Measurements from ENCODE around the gene GCNT3.

The GCNT3 gene

DNA sequence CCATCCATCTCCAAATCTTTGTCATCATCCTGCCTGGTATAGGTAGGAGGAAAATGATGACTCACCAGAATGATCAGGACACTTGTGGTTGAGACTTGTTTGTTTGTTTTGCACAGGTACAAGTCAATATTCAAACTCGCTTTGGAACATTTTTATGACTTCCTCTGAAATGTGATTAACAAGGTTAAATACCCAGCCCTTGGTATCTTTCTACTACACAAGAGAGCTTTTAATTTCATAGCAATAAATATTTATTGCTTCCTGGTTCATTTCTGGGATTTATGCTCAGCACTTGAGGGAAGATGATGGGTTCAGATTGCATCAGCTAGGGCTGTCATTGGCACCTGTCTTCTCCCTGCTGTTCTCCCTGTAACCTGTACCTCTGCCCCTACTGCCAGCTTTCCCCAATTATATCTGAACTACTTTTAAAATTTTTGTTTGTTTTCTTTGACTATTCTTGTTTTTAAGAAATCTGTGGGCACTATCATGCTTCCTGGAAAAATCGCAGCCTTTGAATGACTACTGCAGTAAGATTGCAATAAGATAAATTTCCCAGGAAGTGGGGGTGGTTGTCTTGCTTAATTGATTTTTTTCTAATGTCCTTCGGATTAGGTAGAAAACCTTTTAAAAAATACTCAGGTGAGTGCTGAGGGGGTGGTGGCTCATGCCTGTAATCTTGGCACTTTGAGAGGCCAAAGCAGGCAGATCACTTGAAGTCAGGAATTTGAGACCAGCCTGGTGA, 24.3 kb upstream of the GCNT3 start (continued):
- TF ChIP-seq, protein P1, sequence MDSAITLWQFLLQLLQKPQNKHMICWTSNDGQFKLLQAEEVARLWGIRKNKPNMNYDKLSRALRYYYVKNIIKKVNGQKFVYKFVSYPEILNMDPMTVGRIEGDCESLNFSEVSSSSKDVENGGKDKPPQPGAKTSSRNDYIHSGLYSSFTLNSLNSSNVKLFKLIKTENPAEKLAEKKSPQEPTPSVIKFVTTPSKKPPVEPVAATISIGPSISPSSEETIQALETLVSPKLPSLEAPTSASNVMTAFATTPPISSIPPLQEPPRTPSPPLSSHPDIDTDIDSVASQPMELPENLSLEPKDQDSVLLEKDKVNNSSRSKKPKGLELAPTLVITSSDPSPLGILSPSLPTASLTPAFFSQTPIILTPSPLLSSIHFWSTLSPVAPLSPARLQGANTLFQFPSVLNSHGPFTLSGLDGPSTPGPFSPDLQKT (IDR thresholded peaks at IDR 0.05; ENCODE audit: borderline replicate concordance, low read depth, low read length): no peak
- TF ChIP-seq, protein P2, sequence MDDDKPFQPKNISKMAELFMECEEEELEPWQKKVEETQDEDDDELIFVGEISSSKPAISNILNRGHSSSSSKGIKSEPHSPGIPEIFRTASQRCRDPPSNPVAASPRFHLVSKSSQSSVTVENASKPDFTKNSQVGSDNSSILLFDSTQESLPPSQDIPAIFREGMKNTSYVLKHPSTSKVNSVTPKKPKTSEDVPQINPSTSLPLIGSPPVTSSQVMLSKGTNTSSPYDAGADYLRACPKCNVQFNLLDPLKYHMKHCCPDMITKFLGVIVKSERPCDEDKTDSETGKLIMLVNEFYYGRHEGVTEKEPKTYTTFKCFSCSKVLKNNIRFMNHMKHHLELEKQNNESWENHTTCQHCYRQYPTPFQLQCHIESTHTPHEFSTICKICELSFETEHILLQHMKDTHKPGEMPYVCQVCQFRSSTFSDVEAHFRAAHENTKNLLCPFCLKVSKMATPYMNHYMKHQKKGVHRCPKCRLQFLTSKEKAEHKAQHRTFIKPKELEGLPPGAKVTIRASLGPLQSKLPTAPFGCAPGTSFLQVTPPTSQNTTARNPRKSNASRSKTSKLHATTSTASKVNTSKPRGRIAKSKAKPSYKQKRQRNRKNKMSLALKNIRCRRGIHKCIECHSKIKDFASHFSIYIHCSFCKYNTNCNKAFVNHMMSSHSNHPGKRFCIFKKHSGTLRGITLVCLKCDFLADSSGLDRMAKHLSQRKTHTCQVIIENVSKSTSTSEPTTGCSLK (tag by site-specific recombination; IDR thresholded peaks at IDR 0.05): no peak
- TF ChIP-seq FEZF1 (tag by site-specific recombination; IDR thresholded peaks at IDR 0.05) (0 out of 2 replicates have a peak, but pooled peaks have one; percentile 32), KLF16 (tag by site-specific recombination; IDR thresholded peaks at IDR 0.05) (no peak), SP7 (tag by site-specific recombination; IDR thresholded peaks at IDR 0.05) (peak; percentile 78), ZFHX2 (tag by site-specific recombination; conservative IDR thresholded peaks at IDR 0.05) (no peak), ZNF366 (tag by site-specific recombination; conservative IDR thresholded peaks at IDR 0.05) (peak; percentile 47), ZNF169 (tag by site-specific recombination; IDR thresholded peaks at IDR 0.05) (no peak), ZNF664 (tag by site-specific recombination; IDR thresholded peaks at IDR 0.05) (no peak), KLF8 (tag by site-specific recombination; IDR thresholded peaks at IDR 0.05) (0 out of 2 replicates have a peak, but pooled peaks have one; percentile 18), ZNF335 (tag by site-specific recombination; conservative IDR thresholded peaks at IDR 0.05) (peak; percentile 47), IKZF3 (tag by site-specific recombination; IDR thresholded peaks at IDR 0.05) (0 out of 2 replicates have a peak, but pooled peaks have one; percentile 20), ZFP41 (tag by site-specific recombination; IDR thresholded peaks at IDR 0.05; ENCODE audit: borderline replicate concordance) (no peak)
- TF ChIP-seq, protein P3, sequence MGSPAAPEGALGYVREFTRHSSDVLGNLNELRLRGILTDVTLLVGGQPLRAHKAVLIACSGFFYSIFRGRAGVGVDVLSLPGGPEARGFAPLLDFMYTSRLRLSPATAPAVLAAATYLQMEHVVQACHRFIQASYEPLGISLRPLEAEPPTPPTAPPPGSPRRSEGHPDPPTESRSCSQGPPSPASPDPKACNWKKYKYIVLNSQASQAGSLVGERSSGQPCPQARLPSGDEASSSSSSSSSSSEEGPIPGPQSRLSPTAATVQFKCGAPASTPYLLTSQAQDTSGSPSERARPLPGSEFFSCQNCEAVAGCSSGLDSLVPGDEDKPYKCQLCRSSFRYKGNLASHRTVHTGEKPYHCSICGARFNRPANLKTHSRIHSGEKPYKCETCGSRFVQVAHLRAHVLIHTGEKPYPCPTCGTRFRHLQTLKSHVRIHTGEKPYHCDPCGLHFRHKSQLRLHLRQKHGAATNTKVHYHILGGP (tag by site-specific recombination; IDR thresholded peaks at IDR 0.05): peak; percentile 86
- TF ChIP-seq, protein P4, sequence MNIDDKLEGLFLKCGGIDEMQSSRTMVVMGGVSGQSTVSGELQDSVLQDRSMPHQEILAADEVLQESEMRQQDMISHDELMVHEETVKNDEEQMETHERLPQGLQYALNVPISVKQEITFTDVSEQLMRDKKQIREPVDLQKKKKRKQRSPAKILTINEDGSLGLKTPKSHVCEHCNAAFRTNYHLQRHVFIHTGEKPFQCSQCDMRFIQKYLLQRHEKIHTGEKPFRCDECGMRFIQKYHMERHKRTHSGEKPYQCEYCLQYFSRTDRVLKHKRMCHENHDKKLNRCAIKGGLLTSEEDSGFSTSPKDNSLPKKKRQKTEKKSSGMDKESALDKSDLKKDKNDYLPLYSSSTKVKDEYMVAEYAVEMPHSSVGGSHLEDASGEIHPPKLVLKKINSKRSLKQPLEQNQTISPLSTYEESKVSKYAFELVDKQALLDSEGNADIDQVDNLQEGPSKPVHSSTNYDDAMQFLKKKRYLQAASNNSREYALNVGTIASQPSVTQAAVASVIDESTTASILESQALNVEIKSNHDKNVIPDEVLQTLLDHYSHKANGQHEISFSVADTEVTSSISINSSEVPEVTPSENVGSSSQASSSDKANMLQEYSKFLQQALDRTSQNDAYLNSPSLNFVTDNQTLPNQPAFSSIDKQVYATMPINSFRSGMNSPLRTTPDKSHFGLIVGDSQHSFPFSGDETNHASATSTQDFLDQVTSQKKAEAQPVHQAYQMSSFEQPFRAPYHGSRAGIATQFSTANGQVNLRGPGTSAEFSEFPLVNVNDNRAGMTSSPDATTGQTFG (tag by site-specific recombination; IDR thresholded peaks at IDR 0.05; ENCODE audit: borderline replicate concordance): peak; percentile 77

DNA sequence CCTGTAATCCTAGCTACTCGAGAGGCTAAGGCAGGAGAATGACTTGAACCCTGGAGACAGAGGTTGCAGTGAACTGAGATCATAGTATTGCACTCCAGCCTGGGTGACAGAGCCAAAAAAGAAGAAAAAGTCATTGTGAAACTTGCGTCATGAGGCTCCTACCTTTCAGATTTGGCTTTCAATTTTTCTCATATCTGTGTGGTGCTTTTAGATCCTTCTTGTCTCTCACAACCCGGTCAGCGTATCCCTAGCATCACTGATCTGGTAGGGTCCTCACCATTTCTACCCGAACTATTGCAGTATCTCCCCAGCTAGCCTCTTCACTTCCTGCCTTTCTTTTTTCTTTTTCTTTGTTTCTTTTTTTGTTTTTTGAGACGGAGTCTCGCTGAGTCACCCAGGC, 21.6 kb upstream of the GCNT3 start:
- no peaks in the 10 kb centered on the region for H3K36me3 ChIP-seq (ENCODE audit: control insufficient read depth in 2 of 2, insufficient read depth in 1 of 2, low read length in 2 of 2)
- peaks cover 6% of the 10 kb centered on the region for H3K4me1 ChIP-seq (ENCODE audit: control insufficient read depth, insufficient read depth, low read length)
- CTCF ChIA-PET: no interaction called here
- POLR2A ChIA-PET: no interaction called here
- H3K9me3 ChIP-seq (ENCODE audit: control insufficient read depth, insufficient read depth, low read depth, low read length): no peaks in the 10 kb centered on the region
- H3K27ac ChIP-seq (ENCODE audit: extremely low read depth, low read depth, low read length): no peak overlapping the region
- H3K4me3 ChIP-seq (ENCODE audit: low read depth, low read length): no peak overlapping the region
- no peak for TF ChIP-seq ZNF549 (tag by site-specific recombination; IDR thresholded peaks at IDR 0.05)
- no peak for TF ChIP-seq PRDM1 (tag by site-specific recombination; IDR thresholded peaks at IDR 0.05)
- TF ChIP-seq IKZF3 (tag by site-specific recombination; IDR thresholded peaks at IDR 0.05): no peak
- TF ChIP-seq, protein P3 (tag by site-specific recombination; IDR thresholded peaks at IDR 0.05): no peak
- TF ChIP-seq, protein P5, sequence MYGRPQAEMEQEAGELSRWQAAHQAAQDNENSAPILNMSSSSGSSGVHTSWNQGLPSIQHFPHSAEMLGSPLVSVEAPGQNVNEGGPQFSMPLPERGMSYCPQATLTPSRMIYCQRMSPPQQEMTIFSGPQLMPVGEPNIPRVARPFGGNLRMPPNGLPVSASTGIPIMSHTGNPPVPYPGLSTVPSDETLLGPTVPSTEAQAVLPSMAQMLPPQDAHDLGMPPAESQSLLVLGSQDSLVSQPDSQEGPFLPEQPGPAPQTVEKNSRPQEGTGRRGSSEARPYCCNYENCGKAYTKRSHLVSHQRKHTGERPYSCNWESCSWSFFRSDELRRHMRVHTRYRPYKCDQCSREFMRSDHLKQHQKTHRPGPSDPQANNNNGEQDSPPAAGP (tag by site-specific recombination; IDR thresholded peaks at IDR 0.05): no peak
- TF ChIP-seq, protein P6, sequence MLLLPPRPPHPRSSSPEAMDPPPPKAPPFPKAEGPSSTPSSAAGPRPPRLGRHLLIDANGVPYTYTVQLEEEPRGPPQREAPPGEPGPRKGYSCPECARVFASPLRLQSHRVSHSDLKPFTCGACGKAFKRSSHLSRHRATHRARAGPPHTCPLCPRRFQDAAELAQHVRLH (tag by site-specific recombination; IDR thresholded peaks at IDR 0.05): no peak
- no peak for TF ChIP-seq ZNF2 (tag by site-specific recombination; IDR thresholded peaks at IDR 0.05)
- no peak for TF ChIP-seq ZNF266 (tag by site-specific recombination; IDR thresholded peaks at IDR 0.05; ENCODE audit: low read depth)
- no peak for TF ChIP-seq GFI1B (tag by site-specific recombination; IDR thresholded peaks at IDR 0.05)
- TF ChIP-seq, protein P2 (tag by site-specific recombination; IDR thresholded peaks at IDR 0.05): no peak
- TF ChIP-seq ZNF548 (tag by site-specific recombination; IDR thresholded peaks at IDR 0.05): no peak

Measured in HEK293 (cell line).